ENCODE results near the gene MTCL1. TPM values are rescaled to one million over a fixed set of nuclear protein-coding genes. Genes with fewer than 3 reads are reported as not detected.

Gene MTCL1
- total and polyA plus RNA-seq, 2 of the 8 experiments (the other 6 are each of a cell fraction or from before 2014, with no cell fraction given), result 16.6 to 60.8 TPM

GRCh38 chr18:8785261-8785660 is 79.9 kb downstream of the MTCL1 start (continued):
- no peak for TF ChIP-seq ATF3 (IDR thresholded peaks at IDR 0.05; ENCODE audit: insufficient read depth, low read depth, low read length)
- no peak for TF ChIP-seq TEAD4 (IDR thresholded peaks at IDR 0.05; ENCODE audit: low read depth, low read length)
- TF ChIP-seq NANOG (IDR thresholded peaks at IDR 0.05; ENCODE audit: insufficient read depth, low read depth, low read length, poor library complexity, severe bottlenecking), result no peak
- no peak for TF ChIP-seq FOSL1 (IDR thresholded peaks at IDR 0.05; ENCODE audit: insufficient read depth, low read depth, low read length)
- TF ChIP-seq ZNF274 (IDR thresholded peaks at IDR 0.05; ENCODE audit: borderline replicate concordance, extremely low read depth, low read length), result no peak
- no peak for TF ChIP-seq POLR2A (IDR thresholded peaks at IDR 0.05; ENCODE audit: control extremely low read depth in 1 of 2, low read depth in 2 of 2, low read length in 2 of 2)
